Measurements from ENCODE around the gene ME1. TPM values are rescaled to one million over a fixed set of nuclear protein-coding genes. Genes with fewer than 3 reads are reported as not detected.

ME1 gene
- total and polyA plus RNA-seq, 2 of the 13 experiments (the other 11 are each of a cell fraction or from before 2014, with no cell fraction given) = not detected

DNA sequence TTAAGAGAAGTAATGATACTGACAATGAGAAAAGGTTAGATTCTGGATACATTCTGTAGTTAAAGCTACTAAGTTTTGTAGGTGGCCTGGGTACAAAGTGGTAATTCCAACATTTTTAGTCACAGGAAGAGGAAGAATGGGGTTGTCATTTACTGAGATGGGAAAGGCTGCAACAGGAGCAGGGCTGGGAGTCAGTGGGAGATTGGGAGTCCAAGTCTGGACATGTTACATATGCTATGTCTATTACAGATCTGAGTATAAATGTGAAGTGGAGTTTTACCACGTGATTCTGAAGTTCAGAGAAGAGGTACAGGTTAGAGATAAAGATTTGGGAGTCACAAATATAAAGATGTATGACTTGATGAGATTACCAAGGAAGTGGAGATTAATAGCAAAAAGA lies 121.5 kb downstream of the ME1 start:
- CTCF ChIA-PET (ENCODE audit: low intra/inter-chr PET ratio, low total read pairs) = no interaction called here
- intact Hi-C loops (cut with micrococcal nuclease; ENCODE audit: unreplicated experiment) = no loop called here
- WGBS (ENCODE audit: low lambda C conversion rate) = 4% methylated on average over 1 of the region's 1 CpG

More for the DNA sequence above, 121.5 kb downstream of the ME1 start:
- no peak overlapping the region for H3K9ac ChIP-seq (ENCODE audit: insufficient read depth, low read depth, low read length)
- H3K4me2 ChIP-seq (ENCODE audit: low read depth, low read length) = no peak overlapping the region
- H4K20me1 ChIP-seq (ENCODE audit: insufficient read depth, low read length) = no peaks in the 10 kb centered on the region
- POLR2A ChIA-PET = no interaction called here
- no peak overlapping the region for H3K27ac ChIP-seq (ENCODE audit: extremely low read length, insufficient read depth, low read length)
- no peak for TF ChIP-seq TARDBP (CRISPR knock-in tag; IDR thresholded peaks at IDR 0.05)
- TF ChIP-seq RFXAP (CRISPR knock-in tag; IDR thresholded peaks at IDR 0.05; ENCODE audit: borderline replicate concordance) = no peak
- TF ChIP-seq, protein P1, sequence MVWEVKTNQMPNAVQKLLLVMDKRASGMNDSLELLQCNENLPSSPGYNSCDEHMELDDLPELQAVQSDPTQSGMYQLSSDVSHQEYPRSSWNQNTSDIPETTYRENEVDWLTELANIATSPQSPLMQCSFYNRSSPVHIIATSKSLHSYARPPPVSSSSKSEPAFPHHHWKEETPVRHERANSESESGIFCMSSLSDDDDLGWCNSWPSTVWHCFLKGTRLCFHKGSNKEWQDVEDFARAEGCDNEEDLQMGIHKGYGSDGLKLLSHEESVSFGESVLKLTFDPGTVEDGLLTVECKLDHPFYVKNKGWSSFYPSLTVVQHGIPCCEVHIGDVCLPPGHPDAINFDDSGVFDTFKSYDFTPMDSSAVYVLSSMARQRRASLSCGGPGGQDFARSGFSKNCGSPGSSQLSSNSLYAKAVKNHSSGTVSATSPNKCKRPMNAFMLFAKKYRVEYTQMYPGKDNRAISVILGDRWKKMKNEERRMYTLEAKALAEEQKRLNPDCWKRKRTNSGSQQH (CRISPR knock-in tag; IDR thresholded peaks at IDR 0.05; ENCODE audit: low read depth) = no peak
- no peak for TF ChIP-seq SETDB1 (CRISPR knock-in tag; IDR thresholded peaks at IDR 0.05; ENCODE audit: borderline replicate concordance)
- TF ChIP-seq CC2D1A (CRISPR knock-in tag; IDR thresholded peaks at IDR 0.05) = no peak
- TF ChIP-seq NBN (conservative IDR thresholded peaks at IDR 0.05) = no peak
- no peak for TF ChIP-seq ZNF788 (CRISPR knock-in tag; IDR thresholded peaks at IDR 0.05; ENCODE audit: borderline replicate concordance)
- TF ChIP-seq RCOR2 (CRISPR knock-in tag; IDR thresholded peaks at IDR 0.05) = no peak
- no peak for TF ChIP-seq SMAD9 (CRISPR knock-in tag; IDR thresholded peaks at IDR 0.05)
- no peak for TF ChIP-seq ARNTL (CRISPR knock-in tag; IDR thresholded peaks at IDR 0.05)
- TF ChIP-seq, protein P2, sequence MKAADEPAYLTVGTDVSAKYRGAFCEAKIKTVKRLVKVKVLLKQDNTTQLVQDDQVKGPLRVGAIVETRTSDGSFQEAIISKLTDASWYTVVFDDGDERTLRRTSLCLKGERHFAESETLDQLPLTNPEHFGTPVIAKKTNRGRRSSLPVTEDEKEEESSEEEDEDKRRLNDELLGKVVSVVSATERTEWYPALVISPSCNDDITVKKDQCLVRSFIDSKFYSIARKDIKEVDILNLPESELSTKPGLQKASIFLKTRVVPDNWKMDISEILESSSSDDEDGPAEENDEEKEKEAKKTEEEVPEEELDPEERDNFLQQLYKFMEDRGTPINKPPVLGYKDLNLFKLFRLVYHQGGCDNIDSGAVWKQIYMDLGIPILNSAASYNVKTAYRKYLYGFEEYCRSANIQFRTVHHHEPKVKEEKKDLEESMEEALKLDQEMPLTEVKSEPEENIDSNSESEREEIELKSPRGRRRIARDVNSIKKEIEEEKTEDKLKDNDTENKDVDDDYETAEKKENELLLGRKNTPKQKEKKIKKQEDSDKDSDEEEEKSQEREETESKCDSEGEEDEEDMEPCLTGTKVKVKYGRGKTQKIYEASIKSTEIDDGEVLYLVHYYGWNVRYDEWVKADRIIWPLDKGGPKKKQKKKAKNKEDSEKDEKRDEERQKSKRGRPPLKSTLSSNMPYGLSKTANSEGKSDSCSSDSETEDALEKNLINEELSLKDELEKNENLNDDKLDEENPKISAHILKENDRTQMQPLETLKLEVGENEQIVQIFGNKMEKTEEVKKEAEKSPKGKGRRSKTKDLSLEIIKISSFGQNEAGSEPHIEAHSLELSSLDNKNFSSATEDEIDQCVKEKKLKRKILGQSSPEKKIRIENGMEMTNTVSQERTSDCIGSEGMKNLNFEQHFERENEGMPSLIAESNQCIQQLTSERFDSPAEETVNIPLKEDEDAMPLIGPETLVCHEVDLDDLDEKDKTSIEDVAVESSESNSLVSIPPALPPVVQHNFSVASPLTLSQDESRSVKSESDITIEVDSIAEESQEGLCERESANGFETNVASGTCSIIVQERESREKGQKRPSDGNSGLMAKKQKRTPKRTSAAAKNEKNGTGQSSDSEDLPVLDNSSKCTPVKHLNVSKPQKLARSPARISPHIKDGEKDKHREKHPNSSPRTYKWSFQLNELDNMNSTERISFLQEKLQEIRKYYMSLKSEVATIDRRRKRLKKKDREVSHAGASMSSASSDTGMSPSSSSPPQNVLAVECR (CRISPR knock-in tag; IDR thresholded peaks at IDR 0.05; ENCODE audit: borderline replicate concordance) = no peak
- TF ChIP-seq ZFP36 (IDR thresholded peaks at IDR 0.05; ENCODE audit: borderline replicate concordance, low read depth, low read length, partially characterized antibody) = no peak
- no peak for TF ChIP-seq SPEN (CRISPR knock-in tag; IDR thresholded peaks at IDR 0.05; ENCODE audit: low read depth)
- ATAC-seq (no peak), FAIRE-seq (no peak), DNase-seq (ENCODE audit: low spot score) (no peak)
- H3K4me1 ChIP-seq (ENCODE audit: insufficient read depth, low read length) = no peaks in the 10 kb centered on the region
- no peaks in the 10 kb centered on the region for H3K9me3 ChIP-seq (ENCODE audit: low read length)
- no TSS peak for BruUV-seq (replicated peaks)
- H3K4me3 ChIP-seq (replicated peaks in 1 of 3; ENCODE audit: insufficient read depth in 1 of 3, low read depth in 2 of 3, low read length in 3 of 3) = no peak overlapping the region
- H3K79me2 ChIP-seq (ENCODE audit: insufficient read depth, low read length) = no peaks in the 10 kb centered on the region
- H2AFZ ChIP-seq (ENCODE audit: low read length) = no peak overlapping the region
- H3K36me3 ChIP-seq (replicated peaks in 1 of 2; ENCODE audit: control insufficient read depth in 1 of 2, insufficient read depth in 2 of 2, low read length in 2 of 2) = no peaks in the 10 kb centered on the region
- in situ Hi-C loops (cut with HindIII; ENCODE audit: extremely low pct_ligation_motif_present, low pct_unique_long_range_greater_than_20kb) = no loop called here
- H3K27me3 ChIP-seq (ENCODE audit: control insufficient read depth in 1 of 2, insufficient read depth in 2 of 2, low read length in 2 of 2) = no peaks in the 10 kb centered on the region; a peak in 1 of 5 replicates
